SU-DHL-6 (cell line): Measurements from ENCODE around the gene USP13.

Experiments used
- H2AFZ ChIP-seq: fragments of 200-600 bp; sonication (generic); 2 replicates; pipeline ENCODE4 v1.6.1; 2014; ENCODE audit warnings: low read depth, mild to moderate bottlenecking, moderate library complexity, mixed read lengths, antibody characterized with exemption, low read length; ENCODE audit not compliant: severe bottlenecking
- H3F3A ChIP-seq: fragments of 200-600 bp; shearing (Covaris generic); 2 replicates; pipeline ENCODE4 v1.6.0; 2016; ENCODE audit warnings: antibody characterized with exemption, mild to moderate bottlenecking; ENCODE audit not compliant: insufficient read depth
- H3K27ac ChIP-seq: fragments of 200-600 bp; sonication (generic); 2 replicates; pipeline ENCODE4 v1.5.1; 2016; ENCODE audit warnings: low read depth, mild to moderate bottlenecking, low read length, moderate library complexity, mixed read lengths
- H3K27me3 ChIP-seq: fragments of 200-600 bp; sonication (generic), shearing (Covaris generic); 2 replicates; pipeline ENCODE4 v1.6.0; 2014; ENCODE audit warnings: mild to moderate bottlenecking, low read length
- H3K36me3 ChIP-seq: fragments of 200-600 bp; sonication (generic); 2 replicates; pipeline ENCODE4 v1.6.1; 2014; ENCODE audit warnings: mild to moderate bottlenecking, low read length, mixed read lengths
- H3K4me2 ChIP-seq: fragments of 300-600, 200-600 bp; shearing (Covaris generic), sonication (generic); 2 replicates; pipeline ENCODE4 v1.6.0; 2014; ENCODE audit warnings: low read length, low read depth, mild to moderate bottlenecking; ENCODE audit not compliant: poor library complexity, severe bottlenecking
- H3K4me3 ChIP-seq: fragments of 200-600 bp; sonication (generic); 2 replicates; pipeline ENCODE4 v1.5.1; 2014; ENCODE audit warnings: antibody characterized with exemption, low read length, mild to moderate bottlenecking, mixed read lengths; ENCODE audit not compliant: insufficient read depth, poor library complexity, severe bottlenecking
- H3K79me2 ChIP-seq: fragments of 200-600 bp; sonication (generic); 2 replicates; pipeline ENCODE4 v1.6.1; 2014; ENCODE audit warnings: mild to moderate bottlenecking, low read length, moderate library complexity; ENCODE audit not compliant: insufficient read depth
- H3K9ac ChIP-seq: fragments of 200-600 bp; sonication (generic); 2 replicates; pipeline ENCODE4 v1.7.0; 2014; ENCODE audit warnings: mild to moderate bottlenecking, low read length
- H3K9me2 ChIP-seq: fragments of 200-600 bp; sonication (generic); replicated peaks from 2 replicates; pipeline ENCODE4 v1.6.1; 2014; ENCODE audit warnings: low read length; ENCODE audit not compliant: insufficient read depth
- H3K9me3 ChIP-seq: fragments of 200-600 bp; sonication (generic); 2 replicates; pipeline ENCODE4 v1.6.1; 2014; ENCODE audit warnings: low read length, mixed read lengths; ENCODE audit not compliant: insufficient read depth
- H4K20me1 ChIP-seq: fragments of 200-600 bp; sonication (generic); 2 replicates; pipeline ENCODE4 v1.6.1; 2014; ENCODE audit warnings: low read depth, mild to moderate bottlenecking, antibody characterized with exemption, low read length, moderate library complexity, mixed read lengths
- CTCF ChIP-seq: fragments of 200-600 bp; sonication (generic); IDR thresholded peaks from one replicate; pipeline ENCODE4 v1.5.1; 2017; ENCODE audit warnings: antibody characterized with exemption, mild to moderate bottlenecking, low read length, moderate library complexity; ENCODE audit not compliant: insufficient read depth, poor library complexity, severe bottlenecking
- EZH2phosphoT487 ChIP-seq: fragments of 200-600 bp; sonication (generic), shearing (Covaris generic); conservative IDR thresholded peaks from 2 replicates; pipeline ENCODE4 v1.6.1; 2018; ENCODE audit warnings: mild to moderate bottlenecking, antibody characterized with exemption, low read length, moderate library complexity, mixed read lengths

Gene USP13

DNA sequence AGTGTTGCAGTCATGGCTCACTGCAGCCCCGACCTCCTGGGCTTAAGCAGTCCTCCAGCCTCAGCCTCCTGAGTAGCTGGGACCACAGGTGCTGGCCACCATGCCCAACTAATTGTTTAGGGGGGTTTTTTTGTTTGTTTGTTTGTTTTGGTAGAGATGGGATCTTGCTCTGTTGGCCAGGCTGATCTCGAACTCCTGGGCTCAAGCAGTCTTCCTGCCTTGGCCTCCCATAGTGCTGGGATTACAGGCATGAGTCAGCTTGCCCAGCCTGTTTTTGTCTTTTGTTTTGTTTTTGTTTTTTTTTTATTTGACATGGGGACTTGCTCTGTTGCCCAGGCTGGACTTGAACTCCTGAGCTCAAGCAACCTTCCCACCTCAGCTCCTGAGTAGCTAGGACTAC is 30.8 kb upstream of the USP13 start:
- Histone ChIP-seq H3K9ac (no peak overlapping the region), H3K36me3 (peaks cover 37% of the 10 kb centered on the region), H3K4me2 (no peak overlapping the region), H3K79me2 (no peaks in the 10 kb centered on the region), H3K9me2 (no peaks in the 10 kb centered on the region), H3K27me3 (no peaks in the 10 kb centered on the region), H3K4me3 (no peak overlapping the region), H3K27ac (no peak overlapping the region), H2AFZ (no peak overlapping the region), H3K9me3 (no peaks in the 10 kb centered on the region), H4K20me1 (no peaks in the 10 kb centered on the region), H3F3A (no peaks in the 10 kb centered on the region)
- TF ChIP-seq CTCF (no peak), EZH2phosphoT487 (no peak)

- H3K79me2 ChIP-seq, result no peaks in the 10 kb centered on the region
- H3K27me3 ChIP-seq, result no peaks in the 10 kb centered on the region
- H3F3A ChIP-seq, result no peaks in the 10 kb centered on the region
- no peak overlapping the region for H3K27ac ChIP-seq
- H3K9me2 ChIP-seq, result no peaks in the 10 kb centered on the region
- no peaks in the 10 kb centered on the region for H3K9me3 ChIP-seq
- no peak overlapping the region for H3K4me2 ChIP-seq
- H2AFZ ChIP-seq, result no peak overlapping the region
- H3K36me3 ChIP-seq, result peaks cover 20% of the 10 kb centered on the region
- H3K4me3 ChIP-seq, result no peak overlapping the region
- H4K20me1 ChIP-seq, result no peaks in the 10 kb centered on the region
- TF ChIP-seq CTCF, result no peak
- TF ChIP-seq EZH2phosphoT487, result no peak
- H3K9ac ChIP-seq, result no peak overlapping the region
Measured at GRCh38 chr3:179624451-179624850, 28.4 kb upstream of the USP13 start.

DNA sequence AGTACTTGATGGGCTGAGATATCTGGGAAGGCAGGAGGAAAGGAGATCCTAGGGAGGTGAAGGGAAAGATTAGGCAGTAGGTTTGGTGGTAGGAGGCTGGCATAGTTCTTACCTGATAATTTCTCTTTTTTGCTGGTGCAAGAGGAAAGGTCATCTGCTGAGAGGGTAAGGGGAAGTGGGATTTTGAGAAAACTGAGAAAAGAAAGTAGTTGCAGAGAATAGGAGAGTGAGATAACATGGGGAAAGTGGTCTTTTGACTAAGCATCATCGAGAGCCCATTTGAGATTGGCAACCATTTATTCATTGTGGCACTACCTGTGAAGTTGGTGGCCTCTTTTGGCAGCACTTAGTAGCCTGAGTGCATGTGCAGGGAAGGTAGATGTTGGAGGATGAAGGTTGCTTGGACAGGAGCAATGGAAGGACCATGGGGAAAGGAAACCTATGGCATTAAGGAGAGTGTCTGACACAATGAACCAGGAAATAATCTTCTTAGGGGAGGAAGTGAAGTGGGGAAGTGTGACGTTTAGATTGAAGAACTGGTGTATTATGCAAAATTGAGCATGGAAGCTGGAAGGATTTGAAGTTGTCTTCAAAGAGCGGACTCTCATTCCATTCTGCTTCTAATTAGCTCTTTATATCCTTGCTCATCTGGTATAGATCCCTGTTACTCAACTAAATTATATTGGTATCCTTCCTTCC is 21.9 kb upstream of the USP13 start:
- H3K9me3 ChIP-seq, result no peaks in the 10 kb centered on the region
- no peak overlapping the region for H3K4me2 ChIP-seq
- no peak overlapping the region for H3K9ac ChIP-seq
- TF ChIP-seq EZH2phosphoT487, result no peak
- TF ChIP-seq CTCF, result no peak
- H3K4me3 ChIP-seq, result no peak overlapping the region
- H3K9me2 ChIP-seq, result no peaks in the 10 kb centered on the region
- H3K27me3 ChIP-seq, result no peaks in the 10 kb centered on the region
- H2AFZ ChIP-seq, result no peak overlapping the region
- H3K79me2 ChIP-seq, result no peaks in the 10 kb centered on the region
- H3K36me3 ChIP-seq, result no peaks in the 10 kb centered on the region
- H3F3A ChIP-seq, result no peaks in the 10 kb centered on the region
- H3K27ac ChIP-seq, result no peak overlapping the region
- H4K20me1 ChIP-seq, result no peaks in the 10 kb centered on the region
